ENCODE results near the gene E2F8.

- no peak for TF ChIP-seq CTCF (IDR thresholded peaks at IDR 0.05)
- TF ChIP-seq POLR2A (IDR thresholded peaks at IDR 0.05), result no peak
These were observed 47.5 kb upstream of the E2F8 start for GRCh38 chr11:19288256-19288655.

Data from heart left ventricle (tissue), 13 donors.